Measurements from ENCODE around the gene TGIF2. TPM values are rescaled to one million over a fixed set of nuclear protein-coding genes. Genes with fewer than 3 reads are reported as not detected.

Gene TGIF2
- total and polyA plus RNA-seq, 2 of the 13 experiments (the other 11 are each of a cell fraction or from before 2014, with no cell fraction given) = 41.3 to 53.9 TPM

- TF ChIP-seq UBTF (CRISPR knock-in tag; IDR thresholded peaks at IDR 0.05) = no peak
- TF ChIP-seq DMTF1 (CRISPR knock-in tag; IDR thresholded peaks at IDR 0.05) = no peak
- no peak for TF ChIP-seq PAWR (CRISPR knock-in tag; IDR thresholded peaks at IDR 0.05; ENCODE audit: borderline replicate concordance)
- TF ChIP-seq SOX5 (CRISPR knock-in tag; IDR thresholded peaks at IDR 0.05; ENCODE audit: borderline replicate concordance) = no peak
- TF ChIP-seq ZNF329 (CRISPR knock-in tag; IDR thresholded peaks at IDR 0.05; ENCODE audit: low read depth) = no peak
- TF ChIP-seq ZNF124 (CRISPR knock-in tag; IDR thresholded peaks at IDR 0.05) = no peak
- no peak for TF ChIP-seq GLMP (CRISPR knock-in tag; IDR thresholded peaks at IDR 0.05; ENCODE audit: borderline replicate concordance)
- TF ChIP-seq ZNF572 (CRISPR knock-in tag; IDR thresholded peaks at IDR 0.05) = peak; percentile 82; the same call in 1 of the 2 replicates
- no peak for TF ChIP-seq ZKSCAN1 (IDR thresholded peaks at IDR 0.05; ENCODE audit: low read length)
- TF ChIP-seq SKIL (CRISPR knock-in tag; IDR thresholded peaks at IDR 0.05; ENCODE audit: borderline replicate concordance) = peak; percentile 21; the same call in 1 of the 2 replicates
- TF ChIP-seq THAP8 (CRISPR knock-in tag; IDR thresholded peaks at IDR 0.05; ENCODE audit: borderline replicate concordance) = no peak
- no peak for TF ChIP-seq SMARCE1 (IDR thresholded peaks at IDR 0.05; ENCODE audit: borderline replicate concordance)
- TF ChIP-seq ZIK1 (CRISPR knock-in tag; IDR thresholded peaks at IDR 0.05; ENCODE audit: borderline replicate concordance, low read depth) = 0 out of 2 replicates have a peak, but pooled peaks have one; percentile 42
- TF ChIP-seq HNRNPH1 (optimal IDR thresholded peaks at IDR 0.05; ENCODE audit: low read depth, low read length) = peak; percentile 22
- no peak for TF ChIP-seq HOXA9 (CRISPR knock-in tag; IDR thresholded peaks at IDR 0.05; ENCODE audit: borderline replicate concordance)
- TF ChIP-seq DPF2 (CRISPR knock-in tag; IDR thresholded peaks at IDR 0.05; ENCODE audit: borderline replicate concordance, low read depth) = no peak
- TF ChIP-seq HOMEZ (CRISPR knock-in tag; IDR thresholded peaks at IDR 0.05; ENCODE audit: low read depth) = 0 out of 2 replicates have a peak, but pooled peaks have one; percentile 15
These were observed 50.9 kb downstream of the TGIF2 start (continued) for GRCh38 chr20:36624068-36624943.
